NCI-H2081 (cell line): ENCODE results near the gene DESI1.
"Not testable (repeated sequence)": the region's sequence is repeated elsewhere in the genome, so short reads cannot be mapped to it uniquely, and the experiment has no call there.

Source experiments
- DNase-seq, 2 experiments: peaks; one replicate each; lab custom pipeline; 2025; lab: John Stamatoyannopoulos, UW

Gene DESI1

GRCh38 chr22:41585898-41586297 lies 34.9 kb downstream of the DESI1 start:
- DNase-seq, result no peak

GRCh38 chr22:41584881-41585280 lies 36.0 kb downstream of the DESI1 start:
- no peak for DNase-seq

GRCh38 chr22:41582694-41583093 lies 38.1 kb downstream of the DESI1 start:
- DNase-seq, result no peak

GRCh38 chr22:41579997-41580355 lies 40.9 kb downstream of the DESI1 start:
- DNase-seq, result no peak

GRCh38 chr22:41579297-41579996 lies 41.4 kb downstream of the DESI1 start:
- DNase-seq, result no peak

GRCh38 chr22:41578818-41579217 lies 42.0 kb downstream of the DESI1 start:
- no peak for DNase-seq

GRCh38 chr22:41578114-41578513 lies 42.7 kb downstream of the DESI1 start:
- DNase-seq, result no peak

- peak in 1 of 2 experiments; percentile 6 for DNase-seq
These were observed 44.0 kb downstream of the DESI1 start for GRCh38 chr22:41576877-41577276.

GRCh38 chr22:41575533-41575932 lies 45.3 kb downstream of the DESI1 start:
- DNase-seq, result no peak

GRCh38 chr22:41574847-41575381 lies 45.9 kb downstream of the DESI1 start:
- no peak for DNase-seq

- DNase-seq, result no peak
These were observed 47.2 kb downstream of the DESI1 start for GRCh38 chr22:41573677-41574076.

GRCh38 chr22:41572305-41572704 lies 48.5 kb downstream of the DESI1 start:
- not testable (repeated sequence) for DNase-seq

GRCh38 chr22:41571786-41572185 lies 49.1 kb downstream of the DESI1 start:
- no peak for DNase-seq

GRCh38 chr22:41570221-41570620 lies 50.6 kb downstream of the DESI1 start:
- DNase-seq, result no peak

GRCh38 chr22:41568811-41569210 lies 52.0 kb downstream of the DESI1 start:
- no peak for DNase-seq

- no peak for DNase-seq
These were observed 53.4 kb downstream of the DESI1 start for GRCh38 chr22:41567512-41567768.

GRCh38 chr22:41565403-41566054 lies 55.3 kb downstream of the DESI1 start:
- no peak for DNase-seq

- no peak for DNase-seq
These were observed 56.3 kb downstream of the DESI1 start for GRCh38 chr22:41564563-41564962.

- no peak for DNase-seq
These were observed 57.7 kb downstream of the DESI1 start for GRCh38 chr22:41563051-41563711.

- DNase-seq, result no peak
These were observed 58.4 kb downstream of the DESI1 start for GRCh38 chr22:41562461-41562860.

- peak in 1 of 2 experiments; percentile 11 for DNase-seq
These were observed 59.1 kb downstream of the DESI1 start for GRCh38 chr22:41561788-41562187.

GRCh38 chr22:41561335-41561734 lies 59.5 kb downstream of the DESI1 start:
- no peak for DNase-seq

- no peak for DNase-seq
These were observed 60.8 kb downstream of the DESI1 start for GRCh38 chr22:41560095-41560471.
